GM21515 (cell line): ENCODE measurements around the gene PDE6H.

Experiments used
- ATAC-seq: cut with Tn5 transposase; IDR thresholded peaks from one replicate; pipeline ENCODE4 v1.9.1; 2021; ENCODE audit not compliant: unreplicated experiment

The PDE6H gene

GRCh38 chr12:14968478-14968877 is 4.4 kb upstream of the PDE6H start:
- ATAC-seq, result no peak

GRCh38 chr12:14970473-14970872 is 2.4 kb upstream of the PDE6H start:
- no peak for ATAC-seq

GRCh38 chr12:14974633-14975032 is 1.8 kb downstream of the PDE6H start:
- no peak for ATAC-seq

GRCh38 chr12:14975457-14975856 is 2.6 kb downstream of the PDE6H start:
- ATAC-seq, result no peak

GRCh38 chr12:14976658-14977057 is 3.8 kb downstream of the PDE6H start:
- ATAC-seq, result no peak

GRCh38 chr12:14979468-14979867 is 6.6 kb downstream of the PDE6H start:
- ATAC-seq, result no peak

GRCh38 chr12:14981049-14981448 is 8.2 kb downstream of the PDE6H start:
- no peak for ATAC-seq

- no peak for ATAC-seq
Observed at GRCh38 chr12:14982562-14982961, 9.7 kb downstream of the PDE6H start.

GRCh38 chr12:14982991-14983390 is 10.1 kb downstream of the PDE6H start:
- no peak for ATAC-seq

GRCh38 chr12:14984036-14984435 is 11.2 kb downstream of the PDE6H start:
- no peak for ATAC-seq

- ATAC-seq, result no peak
Observed at GRCh38 chr12:14984766-14985285, 12.0 kb downstream of the PDE6H start.

- ATAC-seq, result no peak
Observed at GRCh38 chr12:14986449-14986848, 13.6 kb downstream of the PDE6H start.

GRCh38 chr12:14988035-14988434 is 15.2 kb downstream of the PDE6H start:
- no peak for ATAC-seq

- ATAC-seq, result peak; percentile 65
Observed at GRCh38 chr12:14989790-14990189, 16.9 kb downstream of the PDE6H start.

- ATAC-seq, result no peak
Observed at GRCh38 chr12:14991069-14991468, 18.2 kb downstream of the PDE6H start.

- no peak for ATAC-seq
Observed at GRCh38 chr12:14992673-14993072, 19.8 kb downstream of the PDE6H start.

- ATAC-seq, result no peak
Observed at GRCh38 chr12:14993117-14993516, 20.3 kb downstream of the PDE6H start.

GRCh38 chr12:14993537-14994266 is 20.9 kb downstream of the PDE6H start:
- ATAC-seq, result no peak

- no peak for ATAC-seq
Observed at GRCh38 chr12:14994610-14995009, 21.8 kb downstream of the PDE6H start.

GRCh38 chr12:14995583-14996425 is 23.0 kb downstream of the PDE6H start:
- no peak for ATAC-seq

GRCh38 chr12:14997998-14998397 is 25.2 kb downstream of the PDE6H start:
- ATAC-seq, result no peak
